ENCODE results near the gene MBLAC2. TPM values are rescaled to one million over a fixed set of nuclear protein-coding genes. Genes with fewer than 3 reads are reported as not detected.

Gene MBLAC2
- 8.4 and 10.7 TPM in 2 replicates for total RNA-seq (2014; rRNA removed; shearing (Covaris generic))
- 11.3 and 12.8 TPM in 2 replicates for polyA plus RNA-seq (2015; cell fraction: cytosol; rRNA removed)
- 17.9 and 26.7 TPM in 2 replicates for polyA plus RNA-seq (2015; cell fraction: nucleus; rRNA removed)

DNA sequence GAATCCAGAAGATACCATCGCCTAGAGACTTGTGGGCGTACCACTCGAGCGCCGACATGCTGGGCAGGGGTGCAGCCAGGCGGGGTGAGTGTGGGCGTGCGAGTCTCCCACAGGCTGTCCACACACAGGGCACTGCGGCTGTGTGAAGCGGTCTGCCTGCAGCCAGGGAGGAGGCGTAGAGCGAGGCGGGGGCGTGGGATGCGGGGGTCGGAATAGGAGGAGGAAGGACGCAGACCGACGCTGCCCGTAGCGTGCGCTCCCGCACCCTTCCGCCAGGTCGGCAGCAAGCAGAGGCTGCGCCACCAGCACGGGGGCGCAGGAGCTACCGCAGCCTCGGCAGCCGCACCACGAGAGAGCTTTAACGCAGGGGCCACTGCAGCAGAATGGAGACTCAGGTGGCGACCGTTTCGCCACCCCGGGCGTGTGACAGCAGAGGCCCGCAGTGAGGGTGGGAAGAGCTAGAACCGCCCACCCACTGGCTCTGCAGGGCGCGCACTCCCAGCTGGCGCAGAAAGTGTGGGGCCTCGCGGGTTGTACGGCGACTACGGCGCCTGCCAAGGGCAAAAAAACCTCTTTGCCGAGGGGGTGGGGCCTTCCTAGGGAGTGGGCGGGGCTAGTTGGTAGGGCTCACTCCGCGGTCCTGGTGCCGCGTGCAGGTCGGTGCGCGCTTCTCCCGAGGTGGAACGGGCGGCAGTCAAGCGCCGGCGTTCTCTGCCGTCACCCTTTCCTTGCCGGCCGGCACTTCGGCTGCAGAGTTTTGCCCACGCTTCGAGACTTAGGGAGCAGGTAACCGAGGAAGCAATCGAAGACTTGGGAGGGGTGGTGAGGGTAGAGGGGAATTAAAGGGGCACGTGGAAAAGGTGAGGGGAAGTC, at the start of gene MBLAC2, which contains the start of gene POLR3G:
TSS of gene MBLAC2 (minus strand) at position 537 of the 873 bp plus-strand sequence. CDS start at position 58, 479 bp downstream.
TSS of gene POLR3G (plus strand) at position 630 of the 873 bp plus-strand sequence. CDS start 10,704 bp downstream, outside the sequence.
- peak; percentile 92 for DNase-seq (ENCODE audit: low read depth, low spot score)
- in situ Hi-C loops (cut with HindIII; ENCODE audit: low pct_unique_long_range_greater_than_20kb, low sequenced_read_pairs): no loop called here

DNA sequence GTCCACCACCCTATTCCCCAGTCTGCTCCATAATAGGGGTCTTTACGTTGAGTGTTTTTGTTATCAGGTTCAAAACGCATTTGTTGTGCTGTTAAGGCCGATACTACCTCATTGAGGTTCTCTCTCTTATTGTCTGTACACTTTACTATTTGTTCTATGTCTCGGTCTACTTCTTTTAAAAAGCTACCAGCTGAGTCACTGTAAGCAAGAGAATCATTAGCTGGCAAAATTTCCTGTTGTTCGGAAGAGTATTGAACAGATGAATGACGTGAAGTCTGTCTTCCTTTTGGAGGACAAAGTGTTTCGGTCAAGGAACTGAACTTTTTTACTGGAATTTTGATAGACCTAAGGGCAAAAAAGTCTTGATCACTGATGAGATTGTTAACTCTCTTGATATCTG, 44.5 kb upstream of the MBLAC2 start:
- DNase-seq (ENCODE audit: low read depth, low spot score): no peak
- in situ Hi-C loops (cut with HindIII; ENCODE audit: low pct_unique_long_range_greater_than_20kb, low sequenced_read_pairs): no loop called here

DNA sequence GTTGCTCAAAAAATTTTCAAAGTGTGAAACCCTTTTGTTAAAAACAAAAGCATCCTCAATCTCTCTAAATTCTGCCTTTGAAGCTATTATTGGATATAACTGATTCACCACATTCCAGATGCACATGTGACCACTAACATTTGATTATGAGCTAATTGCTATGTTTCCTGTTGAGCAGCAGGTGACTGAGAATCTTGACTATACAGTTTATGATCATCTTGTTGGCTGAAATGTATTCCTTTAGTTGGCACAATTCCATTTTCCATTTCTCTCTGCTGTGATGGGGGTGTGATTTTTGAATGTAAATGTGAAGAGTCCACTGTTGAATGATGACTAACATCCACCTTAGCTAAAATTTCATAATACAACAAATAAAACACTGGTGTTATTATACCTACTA, 44.1 kb upstream of the MBLAC2 start:
- peak; percentile 51 for DNase-seq (ENCODE audit: low read depth, low spot score)
- in situ Hi-C loops (cut with HindIII; ENCODE audit: low pct_unique_long_range_greater_than_20kb, low sequenced_read_pairs): no loop called here

DNA sequence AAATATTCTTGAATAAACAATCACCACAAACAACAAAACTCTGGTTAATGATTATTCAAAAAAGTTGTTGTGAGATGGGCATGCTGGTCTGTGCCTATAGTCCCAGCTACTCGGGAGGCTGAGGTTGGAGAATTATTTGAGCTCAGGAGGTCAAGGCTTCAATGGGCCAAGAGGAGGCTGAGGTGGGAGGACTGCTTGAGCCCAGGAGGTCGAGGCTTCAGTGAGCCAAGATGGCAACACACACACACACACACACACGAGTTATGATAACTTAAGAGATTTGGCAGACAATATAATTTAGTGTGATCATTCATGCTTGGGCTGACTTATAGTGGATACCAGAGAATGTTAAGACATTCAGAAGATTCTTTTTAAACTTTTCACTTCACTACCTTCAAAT, 39.9 kb upstream of the MBLAC2 start:
- no peak for DNase-seq (ENCODE audit: low read depth, low spot score)
- in situ Hi-C loops (cut with HindIII; ENCODE audit: low pct_unique_long_range_greater_than_20kb, low sequenced_read_pairs): no loop called here

DNA sequence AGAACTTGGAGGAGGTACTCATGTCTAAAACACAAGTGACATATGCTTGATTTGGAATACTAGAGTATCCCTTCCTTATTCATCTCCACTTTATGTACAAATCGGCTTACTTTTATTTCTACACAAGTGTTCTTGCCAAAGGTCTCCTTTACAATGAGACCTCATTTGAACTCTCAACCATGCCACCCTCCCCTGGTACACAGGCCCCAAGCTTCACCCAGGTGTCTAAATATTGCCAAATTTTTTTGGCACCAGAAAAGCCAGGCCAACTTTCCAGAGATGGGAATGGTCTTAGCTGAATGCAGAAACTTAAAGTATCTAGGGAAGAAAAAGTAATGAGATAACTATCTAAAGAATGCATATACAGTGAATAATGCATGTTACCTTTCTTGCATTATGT, 35.9 kb upstream of the MBLAC2 start:
- in situ Hi-C loops (cut with HindIII; ENCODE audit: low pct_unique_long_range_greater_than_20kb, low sequenced_read_pairs): no loop called here
- DNase-seq (ENCODE audit: low read depth, low spot score): no peak

DNA sequence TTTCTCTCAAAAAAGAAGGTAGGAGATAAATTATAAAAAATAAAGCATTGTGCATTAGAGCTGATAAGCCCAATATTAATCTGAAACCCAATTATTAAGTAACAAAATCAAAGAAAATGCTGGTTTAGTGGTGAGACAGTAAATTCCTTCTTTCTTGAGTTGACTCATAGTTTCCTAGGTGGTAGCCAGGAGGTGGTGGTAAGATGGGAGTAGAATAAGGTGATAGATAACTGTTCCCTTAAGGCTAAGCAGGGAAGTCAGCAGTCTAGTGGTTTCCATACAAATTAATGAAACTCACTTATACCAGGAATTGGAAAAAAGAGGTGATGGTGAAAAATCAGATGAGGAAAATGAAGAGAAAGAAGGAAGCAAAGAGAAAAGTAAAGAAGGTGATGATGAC, 31.6 kb upstream of the MBLAC2 start:
- no peak for DNase-seq (ENCODE audit: low read depth, low spot score)
- in situ Hi-C loops (cut with HindIII; ENCODE audit: low pct_unique_long_range_greater_than_20kb, low sequenced_read_pairs): no loop called here

DNA sequence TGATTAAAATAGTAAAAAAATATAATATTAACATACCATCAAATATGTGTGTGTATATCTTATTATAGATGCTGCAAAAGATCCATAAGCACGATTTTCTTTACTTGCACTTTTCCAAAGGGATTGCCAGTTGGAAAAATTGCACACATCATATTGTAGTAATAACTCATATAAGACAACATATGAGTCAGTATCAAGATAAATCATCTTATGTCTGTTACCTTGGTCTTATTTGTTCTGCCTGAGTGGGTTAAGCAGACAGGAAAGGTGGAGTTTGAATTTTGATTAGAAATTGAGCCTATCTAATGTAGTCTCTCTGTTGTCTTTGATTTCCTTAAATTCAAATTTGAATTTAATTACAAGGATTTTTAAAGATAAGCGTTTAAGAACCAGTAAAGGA, 30.2 kb upstream of the MBLAC2 start:
- in situ Hi-C loops (cut with HindIII; ENCODE audit: low pct_unique_long_range_greater_than_20kb, low sequenced_read_pairs): no loop called here
- no peak for DNase-seq (ENCODE audit: low read depth, low spot score)

DNA sequence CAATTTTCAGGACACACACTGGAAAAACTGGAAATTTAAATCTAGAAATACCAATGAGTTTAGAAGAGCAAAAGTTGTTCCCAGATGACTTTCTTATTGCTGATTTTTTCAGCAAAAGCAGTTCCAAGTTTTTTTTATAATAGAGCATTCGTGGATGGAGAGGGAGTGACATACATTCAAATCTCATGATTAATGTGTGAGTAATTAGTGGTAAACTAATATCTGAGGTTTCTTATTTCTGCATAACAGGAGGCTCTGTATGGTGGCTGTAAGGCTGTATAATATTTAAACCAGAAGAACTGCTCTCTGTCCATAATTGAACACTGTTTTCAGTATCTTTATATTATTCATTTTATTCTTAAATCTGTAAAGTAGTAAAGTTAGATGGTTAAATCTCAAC, 29.0 kb upstream of the MBLAC2 start:
- no peak for DNase-seq (ENCODE audit: low read depth, low spot score)
- in situ Hi-C loops (cut with HindIII; ENCODE audit: low pct_unique_long_range_greater_than_20kb, low sequenced_read_pairs): no loop called here

DNA sequence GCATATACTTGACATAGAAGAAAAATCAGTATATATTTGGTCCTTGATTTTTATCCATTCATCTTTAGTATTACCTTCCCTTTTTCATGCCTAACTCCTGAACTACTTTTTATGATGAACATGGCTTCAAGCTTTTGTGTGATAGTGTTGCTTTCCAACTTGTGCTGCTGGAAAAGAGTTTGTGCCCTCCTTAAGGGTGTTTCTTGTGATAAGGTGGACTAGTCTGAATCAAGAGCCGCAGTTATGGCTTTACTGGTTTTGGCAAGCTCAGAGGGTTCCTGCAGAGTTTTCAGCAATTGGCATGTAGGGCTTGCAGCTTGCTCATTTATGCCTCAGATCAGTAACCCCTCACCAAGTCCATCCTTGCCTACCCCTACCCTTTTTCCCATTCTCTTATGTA, 20.6 kb upstream of the MBLAC2 start:
- no peak for DNase-seq (ENCODE audit: low read depth, low spot score)
- in situ Hi-C loops (cut with HindIII; ENCODE audit: low pct_unique_long_range_greater_than_20kb, low sequenced_read_pairs): no loop called here

DNA sequence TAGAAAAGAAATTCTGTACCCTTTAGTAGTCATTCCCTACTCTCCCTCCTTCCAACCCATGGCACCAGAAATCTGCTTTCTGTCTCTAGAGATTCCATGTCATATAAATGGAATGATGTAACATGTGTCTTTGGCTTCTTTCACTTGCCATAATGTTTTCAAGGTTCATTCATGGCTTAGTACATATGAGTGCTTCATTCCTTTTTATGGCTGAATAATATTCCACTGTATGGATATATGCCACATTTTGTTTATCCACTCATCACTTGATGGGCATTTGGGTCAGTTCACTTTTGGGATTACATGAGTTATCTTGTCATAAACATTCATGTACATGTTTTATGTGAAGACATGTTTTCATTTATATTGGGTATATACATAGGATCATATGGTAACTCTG, 19.5 kb upstream of the MBLAC2 start:
- no peak for DNase-seq (ENCODE audit: low read depth, low spot score)
- in situ Hi-C loops (cut with HindIII; ENCODE audit: low pct_unique_long_range_greater_than_20kb, low sequenced_read_pairs): no loop called here

DNA sequence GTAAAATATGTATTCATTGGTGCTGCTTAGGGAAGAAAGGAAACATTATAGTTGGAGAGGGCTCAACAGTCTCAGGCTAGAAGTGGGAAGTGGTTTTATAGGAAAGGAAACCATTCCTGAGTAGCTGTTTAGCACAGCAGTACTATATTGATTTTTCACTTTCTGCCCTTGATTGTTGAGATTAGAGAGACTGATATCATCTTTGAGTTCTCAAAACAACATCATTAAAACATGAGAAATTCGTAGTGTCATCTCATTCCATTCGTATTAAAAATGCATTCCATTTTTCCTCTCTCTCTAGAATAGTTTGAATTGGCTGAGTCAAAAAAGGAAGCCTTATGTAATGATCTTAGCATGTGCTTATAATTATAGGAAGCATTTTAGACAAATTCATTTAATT, 14.2 kb upstream of the MBLAC2 start:
- in situ Hi-C loops (cut with HindIII; ENCODE audit: low pct_unique_long_range_greater_than_20kb, low sequenced_read_pairs): no loop called here
- DNase-seq (ENCODE audit: low read depth, low spot score): no peak

DNA sequence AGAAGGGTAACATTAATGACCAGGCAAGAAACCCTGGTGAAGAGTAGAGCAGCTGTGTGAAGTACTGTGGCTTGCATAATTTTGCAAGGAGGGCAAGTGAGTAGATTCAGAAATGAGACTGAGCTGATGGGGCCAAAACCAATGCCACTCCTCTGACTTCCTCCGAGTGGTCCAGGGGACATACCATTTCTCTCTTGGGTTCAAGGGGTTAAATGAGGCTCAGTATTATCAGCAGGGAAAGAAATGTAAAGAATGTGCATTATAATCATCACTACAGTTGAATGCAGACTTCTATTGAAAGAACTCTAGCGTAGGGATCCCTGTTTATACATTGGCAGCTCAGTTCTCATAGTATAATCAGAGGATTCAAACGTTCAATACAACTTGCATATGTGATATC, 10.0 kb upstream of the MBLAC2 start:
- DNase-seq (ENCODE audit: low read depth, low spot score): no peak
- in situ Hi-C loops (cut with HindIII; ENCODE audit: low pct_unique_long_range_greater_than_20kb, low sequenced_read_pairs): no loop called here

DNA sequence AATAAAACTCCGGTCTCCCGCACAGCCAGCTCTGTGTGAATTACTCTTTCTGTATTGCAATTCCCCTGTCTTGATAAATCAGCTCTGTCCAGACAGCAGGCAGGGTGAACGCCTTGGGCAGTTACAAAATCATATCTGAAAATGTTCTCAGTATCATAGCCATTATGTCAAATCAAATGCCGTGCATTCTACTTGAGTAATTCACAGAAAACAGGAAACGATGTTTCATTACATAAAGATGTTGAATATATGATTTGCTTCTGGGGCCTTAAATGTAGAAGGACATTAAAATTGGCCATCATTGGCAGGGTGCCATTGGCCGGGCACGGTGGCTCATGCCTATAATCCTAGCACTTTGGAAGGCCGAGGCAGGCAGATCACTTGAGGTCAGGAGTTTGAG, 8.6 kb upstream of the MBLAC2 start:
- no peak for DNase-seq (ENCODE audit: low read depth, low spot score)
- in situ Hi-C loops (cut with HindIII; ENCODE audit: low pct_unique_long_range_greater_than_20kb, low sequenced_read_pairs): no loop called here

DNA sequence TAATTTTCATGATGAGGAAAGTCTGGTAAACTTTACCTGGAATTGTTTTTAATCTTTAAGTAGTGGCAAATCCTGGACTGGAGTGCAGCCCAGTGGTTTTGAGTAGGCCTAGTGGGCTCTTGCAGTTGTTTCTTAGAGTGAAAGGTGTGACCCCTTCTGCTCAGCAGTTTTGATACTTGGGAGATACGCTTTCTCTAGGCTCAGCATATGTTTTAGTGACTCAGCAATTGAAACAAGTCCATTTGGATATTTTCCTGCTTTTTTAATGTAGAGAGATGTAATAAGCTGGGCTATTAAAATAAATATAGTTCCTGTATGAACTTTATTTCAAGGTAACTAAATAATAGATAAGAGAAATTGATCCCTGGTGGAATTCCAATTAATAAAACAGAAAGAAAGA, 6.1 kb upstream of the MBLAC2 start:
- DNase-seq (ENCODE audit: low read depth, low spot score): no peak
- in situ Hi-C loops (cut with HindIII; ENCODE audit: low pct_unique_long_range_greater_than_20kb, low sequenced_read_pairs): no loop called here

DNA sequence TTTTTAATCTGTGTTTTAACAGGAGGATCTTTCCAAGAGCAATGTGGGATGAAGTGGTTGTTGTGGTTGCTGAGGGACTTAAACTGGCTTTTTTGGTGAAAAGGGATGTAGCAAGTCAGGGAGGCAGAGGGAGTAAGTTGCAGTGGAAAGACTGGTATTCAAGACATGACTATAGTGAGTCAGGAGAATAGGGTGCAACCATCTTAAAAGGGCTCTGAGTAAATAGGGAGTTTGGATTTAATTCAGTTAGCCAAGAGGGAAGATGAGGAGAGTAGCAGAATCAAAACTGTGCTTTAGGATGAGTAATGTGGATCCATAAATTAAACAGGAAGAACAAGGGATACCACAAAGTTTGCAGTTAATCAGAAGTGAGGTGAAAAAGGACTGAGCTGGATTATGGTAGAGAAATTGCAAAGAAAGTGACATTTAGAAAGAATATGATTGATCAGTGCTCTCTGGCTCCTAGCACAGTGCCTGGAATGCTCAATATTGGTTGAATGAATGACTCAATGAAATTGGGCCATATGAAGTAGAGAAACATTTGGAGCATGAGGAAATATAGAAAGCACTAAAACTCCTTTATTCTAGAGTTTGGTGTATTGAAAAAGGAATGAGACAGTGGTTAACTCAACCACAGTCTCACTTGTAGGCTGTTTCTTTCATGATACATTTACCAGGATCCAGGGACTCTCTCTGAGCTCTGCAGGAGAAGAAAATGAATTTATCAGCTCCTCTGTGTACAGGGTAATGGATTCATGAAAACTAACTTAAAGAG, 5.2 kb upstream of the MBLAC2 start:
- in situ Hi-C loops (cut with HindIII; ENCODE audit: low pct_unique_long_range_greater_than_20kb, low sequenced_read_pairs): no loop called here
- DNase-seq (ENCODE audit: low read depth, low spot score): no peak

DNA sequence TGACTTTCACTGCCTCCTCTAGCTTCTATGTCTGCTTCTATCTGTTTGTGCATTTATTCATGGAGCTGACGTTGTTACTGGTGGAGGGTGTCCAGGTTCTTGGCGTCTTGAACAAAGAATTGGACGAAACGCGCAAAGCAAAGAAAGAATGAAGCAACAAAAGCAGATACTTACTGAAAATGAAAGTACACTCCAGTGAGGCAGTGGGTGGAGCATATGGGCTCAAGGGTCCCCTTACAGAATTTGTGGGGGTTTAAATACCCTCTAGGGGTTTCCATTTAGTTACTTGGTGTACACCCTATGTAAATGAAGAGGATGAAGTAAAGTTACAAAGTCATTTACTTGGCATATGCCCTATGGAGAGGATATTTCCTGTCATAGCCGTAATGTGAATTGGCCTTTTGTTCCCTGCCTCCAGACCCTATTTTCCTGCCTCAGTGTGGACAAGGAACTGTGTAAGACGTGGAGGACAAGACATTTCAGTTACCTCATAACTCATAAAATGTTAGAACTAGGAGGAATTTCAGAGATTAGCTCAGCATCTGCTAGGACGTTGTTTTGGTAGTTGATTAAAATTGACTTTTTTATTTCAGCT, 3.1 kb upstream of the MBLAC2 start:
- in situ Hi-C loops (cut with HindIII; ENCODE audit: low pct_unique_long_range_greater_than_20kb, low sequenced_read_pairs): no loop called here
- DNase-seq (ENCODE audit: low read depth, low spot score): peak; percentile 77

DNA sequence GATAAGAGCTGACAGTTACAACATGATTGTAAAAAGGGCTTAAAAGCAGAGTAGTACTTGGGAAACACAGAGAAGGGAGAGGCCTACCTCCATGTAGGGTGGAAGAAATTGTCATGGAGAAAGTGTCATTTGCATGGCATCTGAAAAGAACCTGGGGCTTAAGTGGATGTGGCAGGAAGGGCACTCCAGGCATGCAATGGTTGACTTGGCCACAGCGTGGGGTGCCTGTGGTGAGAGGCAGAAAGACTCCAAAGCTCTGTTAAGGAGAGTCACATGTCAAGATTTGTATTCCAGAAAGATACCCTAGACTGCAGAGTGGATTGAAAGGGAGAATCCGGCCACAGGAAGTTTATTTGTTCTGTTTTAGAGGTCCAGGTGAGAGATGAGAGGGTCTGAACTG, 2.5 kb upstream of the MBLAC2 start:
- DNase-seq (ENCODE audit: low read depth, low spot score): peak; percentile 66
- in situ Hi-C loops (cut with HindIII; ENCODE audit: low pct_unique_long_range_greater_than_20kb, low sequenced_read_pairs): no loop called here

DNA sequence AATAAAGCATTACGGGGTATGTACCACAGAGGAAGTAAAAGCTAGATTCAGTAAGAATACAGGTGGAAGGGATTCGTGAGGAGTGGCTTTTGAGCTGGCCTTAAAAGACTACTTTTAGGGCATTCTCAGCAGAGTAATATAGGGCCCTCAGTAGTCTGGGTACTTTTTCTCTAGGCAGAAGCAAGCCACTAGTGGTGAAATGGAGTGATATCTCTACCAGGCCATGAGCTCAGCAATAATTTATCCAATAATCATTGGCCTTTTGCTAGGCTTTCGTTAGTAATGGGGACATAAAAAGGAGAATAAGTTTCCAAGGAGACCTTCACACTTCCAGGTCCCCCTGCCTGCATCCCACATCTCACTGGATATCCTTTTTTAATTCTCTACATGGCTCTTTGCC, 1.8 kb upstream of the MBLAC2 start:
- in situ Hi-C loops (cut with HindIII; ENCODE audit: low pct_unique_long_range_greater_than_20kb, low sequenced_read_pairs): no loop called here
- DNase-seq (ENCODE audit: low read depth, low spot score): peak; percentile 9

Data from SK-MEL-5 (cell line).